ENCODE measurements around the gene PLAAT5.

Gene PLAAT5

DNA sequence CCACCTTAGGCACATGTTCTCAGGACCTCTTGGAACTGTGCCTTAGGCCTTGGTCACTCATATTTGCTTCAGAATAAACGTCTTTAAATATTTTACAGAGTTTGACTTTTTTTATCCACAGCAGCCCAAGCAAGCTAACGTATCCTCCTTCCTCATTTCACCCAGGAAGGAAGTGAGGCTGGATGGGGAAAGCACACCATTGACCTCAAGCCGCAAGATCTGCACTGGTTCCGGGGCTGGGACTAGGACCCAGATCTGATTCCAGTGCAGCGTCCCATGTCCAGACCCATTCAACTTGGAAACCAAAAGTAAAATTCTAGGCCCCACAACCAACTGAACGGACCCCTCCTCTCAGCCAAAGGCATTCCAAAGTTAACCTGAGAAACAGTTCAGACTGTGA, 12.5 kb upstream of the PLAAT5 start:
- no peaks in the 10 kb centered on the region for H3K36me3 ChIP-seq (ENCODE audit: control insufficient read depth, low read length)
- H3K9me2 ChIP-seq (replicated peaks; ENCODE audit: control insufficient read depth, low read length) = no peaks in the 10 kb centered on the region
- no peak overlapping the region for H3K4me2 ChIP-seq (ENCODE audit: low read length)
- no peak for TF ChIP-seq EZH2phosphoT487 (IDR thresholded peaks at IDR 0.05; ENCODE audit: borderline replicate concordance, low read length)
- TF ChIP-seq, protein P1, sequence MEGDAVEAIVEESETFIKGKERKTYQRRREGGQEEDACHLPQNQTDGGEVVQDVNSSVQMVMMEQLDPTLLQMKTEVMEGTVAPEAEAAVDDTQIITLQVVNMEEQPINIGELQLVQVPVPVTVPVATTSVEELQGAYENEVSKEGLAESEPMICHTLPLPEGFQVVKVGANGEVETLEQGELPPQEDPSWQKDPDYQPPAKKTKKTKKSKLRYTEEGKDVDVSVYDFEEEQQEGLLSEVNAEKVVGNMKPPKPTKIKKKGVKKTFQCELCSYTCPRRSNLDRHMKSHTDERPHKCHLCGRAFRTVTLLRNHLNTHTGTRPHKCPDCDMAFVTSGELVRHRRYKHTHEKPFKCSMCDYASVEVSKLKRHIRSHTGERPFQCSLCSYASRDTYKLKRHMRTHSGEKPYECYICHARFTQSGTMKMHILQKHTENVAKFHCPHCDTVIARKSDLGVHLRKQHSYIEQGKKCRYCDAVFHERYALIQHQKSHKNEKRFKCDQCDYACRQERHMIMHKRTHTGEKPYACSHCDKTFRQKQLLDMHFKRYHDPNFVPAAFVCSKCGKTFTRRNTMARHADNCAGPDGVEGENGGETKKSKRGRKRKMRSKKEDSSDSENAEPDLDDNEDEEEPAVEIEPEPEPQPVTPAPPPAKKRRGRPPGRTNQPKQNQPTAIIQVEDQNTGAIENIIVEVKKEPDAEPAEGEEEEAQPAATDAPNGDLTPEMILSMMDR (IDR thresholded peaks at IDR 0.05; ENCODE audit: low read depth, low read length, poor library complexity, severe bottlenecking) = no peak
- peaks cover 4% of the 10 kb centered on the region for H3K9me3 ChIP-seq (ENCODE audit: control insufficient read depth, insufficient read depth, low read length)
- H3K79me2 ChIP-seq (ENCODE audit: control insufficient read depth, low read length) = no peaks in the 10 kb centered on the region
- H4K20me1 ChIP-seq (ENCODE audit: control insufficient read depth, insufficient read depth, low read depth, low read length) = no peaks in the 10 kb centered on the region
- H3F3A ChIP-seq (ENCODE audit: control insufficient read depth, insufficient read depth) = no peaks in the 10 kb centered on the region
- no peak overlapping the region for H3K27ac ChIP-seq (ENCODE audit: low read depth, low read length)
- H3K27me3 ChIP-seq (ENCODE audit: control insufficient read depth, low read length) = 0 out of 2 replicates have a peak, but pooled peaks cover 3% of the 10 kb centered on the region
- no peaks in the 10 kb centered on the region for H3K4me1 ChIP-seq (ENCODE audit: control insufficient read depth, low read length)
- no peak overlapping the region for H3K4me3 ChIP-seq (ENCODE audit: low read length)

DNA sequence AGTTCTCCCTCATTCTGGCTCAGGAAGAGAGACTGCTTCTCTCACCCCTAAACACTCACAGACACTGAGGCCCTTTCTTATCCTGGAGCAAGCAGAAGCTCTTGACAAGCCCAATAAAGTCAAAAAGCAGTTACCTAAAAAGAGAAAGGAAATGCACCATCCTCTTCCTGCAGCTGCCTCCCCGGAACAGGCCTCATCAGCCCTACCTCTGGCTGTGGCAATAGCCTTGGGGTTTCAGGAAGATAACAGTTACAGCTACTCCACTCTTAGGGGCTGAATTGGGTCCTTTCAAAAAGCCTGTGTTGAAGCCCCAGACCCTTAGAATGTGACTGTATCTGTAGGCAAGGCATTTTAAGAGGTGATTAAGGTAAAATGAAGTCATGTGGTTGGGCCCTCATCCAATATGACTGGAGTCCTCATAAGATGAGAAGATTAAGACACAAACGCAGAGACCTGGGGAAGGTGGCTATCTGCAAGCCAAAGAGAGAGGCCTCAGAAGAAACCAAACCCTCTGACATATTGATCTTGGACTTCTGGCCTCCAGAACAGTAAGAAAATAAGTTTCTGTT, 11.4 kb upstream of the PLAAT5 start:
- H3K9me3 ChIP-seq (ENCODE audit: control insufficient read depth, insufficient read depth, low read length) = peaks cover 11% of the 10 kb centered on the region
- TF ChIP-seq, protein P1 (IDR thresholded peaks at IDR 0.05; ENCODE audit: low read depth, low read length, poor library complexity, severe bottlenecking) = no peak
- no peak for TF ChIP-seq EZH2phosphoT487 (IDR thresholded peaks at IDR 0.05; ENCODE audit: borderline replicate concordance, low read length)
- H3K36me3 ChIP-seq (ENCODE audit: control insufficient read depth, low read length) = no peaks in the 10 kb centered on the region
- H3K27ac ChIP-seq (ENCODE audit: low read depth, low read length) = no peak overlapping the region
- H4K20me1 ChIP-seq (ENCODE audit: control insufficient read depth, insufficient read depth, low read depth, low read length) = no peaks in the 10 kb centered on the region
- H3K4me3 ChIP-seq (ENCODE audit: low read length) = no peak overlapping the region
- H3F3A ChIP-seq (ENCODE audit: control insufficient read depth, insufficient read depth) = no peaks in the 10 kb centered on the region
- H3K4me2 ChIP-seq (ENCODE audit: low read length) = no peak overlapping the region
- no peaks in the 10 kb centered on the region for H3K9me2 ChIP-seq (replicated peaks; ENCODE audit: control insufficient read depth, low read length)
- H3K79me2 ChIP-seq (ENCODE audit: control insufficient read depth, low read length) = no peaks in the 10 kb centered on the region
- peaks cover 10% of the 10 kb centered on the region for H3K27me3 ChIP-seq (ENCODE audit: control insufficient read depth, low read length)
- H3K4me1 ChIP-seq (ENCODE audit: control insufficient read depth, low read length) = no peaks in the 10 kb centered on the region

- no peaks in the 10 kb centered on the region for H4K20me1 ChIP-seq (ENCODE audit: control insufficient read depth, insufficient read depth, low read depth, low read length)
- no peak for TF ChIP-seq EZH2phosphoT487 (IDR thresholded peaks at IDR 0.05; ENCODE audit: borderline replicate concordance, low read length)
- TF ChIP-seq, protein P1 (IDR thresholded peaks at IDR 0.05; ENCODE audit: low read depth, low read length, poor library complexity, severe bottlenecking) = no peak
- H3K4me3 ChIP-seq (ENCODE audit: low read length) = no peak overlapping the region
- no peaks in the 10 kb centered on the region for H3K9me2 ChIP-seq (replicated peaks; ENCODE audit: control insufficient read depth, low read length)
- no peaks in the 10 kb centered on the region for H3K4me1 ChIP-seq (ENCODE audit: control insufficient read depth, low read length)
- H3K4me2 ChIP-seq (ENCODE audit: low read length) = no peak overlapping the region
- H3K79me2 ChIP-seq (ENCODE audit: control insufficient read depth, low read length) = no peaks in the 10 kb centered on the region
- H3F3A ChIP-seq (ENCODE audit: control insufficient read depth, insufficient read depth) = no peaks in the 10 kb centered on the region
- H3K27ac ChIP-seq (ENCODE audit: low read depth, low read length) = no peak overlapping the region
- H3K9me3 ChIP-seq (ENCODE audit: control insufficient read depth, insufficient read depth, low read length) = peaks cover 11% of the 10 kb centered on the region
- no peaks in the 10 kb centered on the region for H3K36me3 ChIP-seq (ENCODE audit: control insufficient read depth, low read length)
- peaks cover 13% of the 10 kb centered on the region for H3K27me3 ChIP-seq (ENCODE audit: control insufficient read depth, low read length)
Measured at GRCh38 chr11:63501236-63501635, 10.3 kb upstream of the PLAAT5 start.

Measured in DOHH2 (cell line).